Panc1 (cell line): ENCODE measurements around the gene TJAP1. TPM values are rescaled to one million over a fixed set of nuclear protein-coding genes. Genes with fewer than 3 reads are reported as not detected.
"Not testable (repeated sequence)": the region's sequence is repeated elsewhere in the genome, so short reads cannot be mapped to it uniquely, and the experiment has no call there.

Experiments
- ATAC-seq: fragments of 200-7000 bp; cut with Tn5 transposase; 2 replicates; pipeline ENCODE4 v1.9.1; 2020; ENCODE audit warnings: mild to moderate bottlenecking, moderate library complexity
- BruUV-seq: library from RNA; stranded (reverse); fragments of 400-500 nt; replicated peaks from 2 replicates; lab custom pipeline; 2021; lab: Mats Ljungman, UMichigan
- CTCF ChIA-PET: fragments of 300-600 bp; sonication (Branson Sonifier 250); formaldehyde crosslinking; loops from one replicate; lab custom pipeline; 2022; ENCODE audit warnings: antibody characterized with exemption; lab: Charles Lee
- POLR2A ChIA-PET: fragments of 300-600 bp; sonication (Branson Sonifier 250); formaldehyde crosslinking; loops from one replicate; lab custom pipeline; 2022; ENCODE audit warnings: antibody characterized with exemption; lab: Charles Lee
- DNase-seq: peaks from one replicate; pipeline ENCODE4 v3.0.0-alpha.2; 2010; ENCODE audit warnings: low read depth, low spot score
- H3K27ac ChIP-seq: 2 replicates; pipeline ENCODE4 v1.5.1; 2011; ENCODE audit warnings: mild to moderate bottlenecking, low read length, inconsistent platforms
- H3K27me3 ChIP-seq: fragments of 200-500 bp; sonication (Bioruptor generic); 2 replicates; pipeline ENCODE4 v1.6.0; 2014; ENCODE audit warnings: low read length, inconsistent platforms; ENCODE audit not compliant: control insufficient read depth, insufficient read depth
- H3K36me3 ChIP-seq: fragments of 200-500 bp; sonication (Bioruptor generic); 2 replicates; pipeline ENCODE4 v1.5.1; 2014; ENCODE audit warnings: inconsistent platforms, mild to moderate bottlenecking, low read length, moderate library complexity; ENCODE audit not compliant: control insufficient read depth, insufficient read depth
- H3K4me1 ChIP-seq: 2 replicates; pipeline ENCODE4 v1.5.1; 2011; ENCODE audit warnings: inconsistent platforms, mild to moderate bottlenecking, low read length, moderate library complexity; ENCODE audit not compliant: control insufficient read depth, insufficient read depth
- H3K4me3 ChIP-seq, 2 experiments: 2 replicates each; pipeline ENCODE4 v1.5.1; 2011 to 2012; ENCODE audit warnings: low read depth in 2 of 2, low read length in 2 of 2, mild to moderate bottlenecking in 2 of 2, inconsistent platforms in 1 of 2, moderate library complexity in 1 of 2
- H3K9me3 ChIP-seq: fragments of 200-500 bp; sonication (Bioruptor generic); 2 replicates; pipeline ENCODE4 v1.5.1; 2014; ENCODE audit warnings: low read depth, mild to moderate bottlenecking, inconsistent platforms, low read length, moderate library complexity; ENCODE audit not compliant: control insufficient read depth, insufficient read depth
- CTCF ChIP-seq: fragments of 450-650 bp; IDR thresholded peaks from 2 replicates; pipeline ENCODE4 v1.5.1; 2017; ENCODE audit warnings: mild to moderate bottlenecking
- POLR2AphosphoS5 ChIP-seq: IDR thresholded peaks from 2 replicates; pipeline ENCODE4 v1.6.1; 2012; ENCODE audit warnings: mild to moderate bottlenecking, low read depth, low read length, moderate library complexity
- SIN3A ChIP-seq: IDR thresholded peaks from 2 replicates; pipeline ENCODE4 v1.6.1; 2012; ENCODE audit warnings: low read depth, mild to moderate bottlenecking, low read length, moderate library complexity, borderline replicate concordance; ENCODE audit not compliant: insufficient read depth
- TCF7L2 ChIP-seq: IDR thresholded peaks from 2 replicates; pipeline ENCODE4 v1.6.1; 2011; ENCODE audit warnings: mild to moderate bottlenecking, low read depth, low read length, inconsistent platforms
- in situ Hi-C: cut with HindIII; loops from 2 replicates; pipeline ENCODE4 v1.10.0; 2016; ENCODE audit warnings: low sequenced_read_pairs, low pct_unique_long_range_greater_than_20kb
- intact Hi-C: fragments of 100-400 bp; cut with micrococcal nuclease; formaldehyde crosslinking; loops from one replicate; pipeline ENCODE4 v1.10.0; 2022; ENCODE audit not compliant: unreplicated experiment
- total RNA-seq: library from RNA; stranded (reverse); gene quantifications from one replicate; pipeline ENCODE4 v1.2.1, GENCODE V29; 2021; ENCODE audit not compliant: unreplicated experiment
- TF ChIP-seq, protein P1 (sequence below), 2 experiments: IDR thresholded peaks; 2 replicates each; pipeline ENCODE4 v1.6.1; 2011 to 2012; ENCODE audit warnings: low read depth in 2 of 2, control low read depth in 1 of 2, low read length in 1 of 2, mild to moderate bottlenecking in 1 of 2, moderate library complexity in 1 of 2; ENCODE audit not compliant: insufficient read depth in 1 of 2

Gene TJAP1
- total RNA-seq, 1 experiment from 2014 or later = 42.7 TPM

- BruUV-seq, in situ Hi-C loops: not testable (repeated sequence)
- CTCF ChIA-PET = interaction anchor here (0.7 kb wide), 1 partner anchor 53 kb away, joined by 3 read pairs; no protein-coding TSS in a partner anchor
Observed at GRCh38 chr6:43538986-43539385, 61.6 kb downstream of the TJAP1 start.

GRCh38 chr6:43539409-43539808, 62.0 kb downstream of the TJAP1 start:
- ATAC-seq, BruUV-seq, in situ Hi-C loops, DNase-seq, H3K4me3 ChIP-seq, H3K27me3 ChIP-seq, H3K4me1 ChIP-seq, H3K27ac ChIP-seq, intact Hi-C loops, H3K9me3 ChIP-seq, CTCF ChIA-PET: not testable (repeated sequence)
- H3K36me3 ChIP-seq = peaks cover 17% of the 10 kb centered on the region
- POLR2A ChIA-PET = interaction anchor here (0.6 kb wide), 1 partner anchor 25 kb away, joined by 3 read pairs; no protein-coding TSS in a partner anchor

More at GRCh38 chr6:43538986-43539385, 61.6 kb downstream of the TJAP1 start:
- H3K27me3 ChIP-seq, H3K4me1 ChIP-seq, DNase-seq, H3K4me3 ChIP-seq, intact Hi-C loops, H3K9me3 ChIP-seq, H3K27ac ChIP-seq, POLR2A ChIA-PET, ATAC-seq: not testable (repeated sequence)
- peaks cover 13% of the 10 kb centered on the region for H3K36me3 ChIP-seq

DNA sequence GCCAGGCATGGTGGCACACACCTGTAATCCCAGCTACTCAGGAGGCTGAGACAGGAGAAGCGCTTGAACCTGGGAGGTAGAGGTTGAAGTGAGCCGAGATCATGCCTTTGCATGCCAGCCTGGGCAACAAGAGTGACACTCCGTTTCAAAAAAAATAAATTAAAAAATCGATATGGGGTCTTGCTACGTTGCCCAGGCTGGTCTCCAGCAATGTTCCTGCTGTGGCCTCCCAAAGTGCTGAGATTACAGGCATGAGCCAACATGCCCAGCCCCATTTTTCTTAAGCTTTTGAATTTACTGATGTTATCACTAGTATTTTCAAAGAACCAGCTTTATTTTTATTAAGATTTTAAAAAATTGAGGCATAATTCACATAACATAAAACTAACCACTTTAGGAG, 63.1 kb downstream of the TJAP1 start:
- in situ Hi-C loops = no loop called here
- H3K4me1 ChIP-seq = no peaks in the 10 kb centered on the region
- no peak for ATAC-seq
- no peaks in the 10 kb centered on the region for H3K27me3 ChIP-seq
- H3K9me3 ChIP-seq = no peaks in the 10 kb centered on the region
- no peak overlapping the region for H3K4me3 ChIP-seq
- TF ChIP-seq, protein P1, sequence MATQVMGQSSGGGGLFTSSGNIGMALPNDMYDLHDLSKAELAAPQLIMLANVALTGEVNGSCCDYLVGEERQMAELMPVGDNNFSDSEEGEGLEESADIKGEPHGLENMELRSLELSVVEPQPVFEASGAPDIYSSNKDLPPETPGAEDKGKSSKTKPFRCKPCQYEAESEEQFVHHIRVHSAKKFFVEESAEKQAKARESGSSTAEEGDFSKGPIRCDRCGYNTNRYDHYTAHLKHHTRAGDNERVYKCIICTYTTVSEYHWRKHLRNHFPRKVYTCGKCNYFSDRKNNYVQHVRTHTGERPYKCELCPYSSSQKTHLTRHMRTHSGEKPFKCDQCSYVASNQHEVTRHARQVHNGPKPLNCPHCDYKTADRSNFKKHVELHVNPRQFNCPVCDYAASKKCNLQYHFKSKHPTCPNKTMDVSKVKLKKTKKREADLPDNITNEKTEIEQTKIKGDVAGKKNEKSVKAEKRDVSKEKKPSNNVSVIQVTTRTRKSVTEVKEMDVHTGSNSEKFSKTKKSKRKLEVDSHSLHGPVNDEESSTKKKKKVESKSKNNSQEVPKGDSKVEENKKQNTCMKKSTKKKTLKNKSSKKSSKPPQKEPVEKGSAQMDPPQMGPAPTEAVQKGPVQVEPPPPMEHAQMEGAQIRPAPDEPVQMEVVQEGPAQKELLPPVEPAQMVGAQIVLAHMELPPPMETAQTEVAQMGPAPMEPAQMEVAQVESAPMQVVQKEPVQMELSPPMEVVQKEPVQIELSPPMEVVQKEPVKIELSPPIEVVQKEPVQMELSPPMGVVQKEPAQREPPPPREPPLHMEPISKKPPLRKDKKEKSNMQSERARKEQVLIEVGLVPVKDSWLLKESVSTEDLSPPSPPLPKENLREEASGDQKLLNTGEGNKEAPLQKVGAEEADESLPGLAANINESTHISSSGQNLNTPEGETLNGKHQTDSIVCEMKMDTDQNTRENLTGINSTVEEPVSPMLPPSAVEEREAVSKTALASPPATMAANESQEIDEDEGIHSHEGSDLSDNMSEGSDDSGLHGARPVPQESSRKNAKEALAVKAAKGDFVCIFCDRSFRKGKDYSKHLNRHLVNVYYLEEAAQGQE (IDR thresholded peaks at IDR 0.05; ENCODE audit: insufficient read depth in 1 of 2, low read depth in 2 of 2, low read length in 1 of 2) = no peak
- TF ChIP-seq TCF7L2 (no peak), POLR2AphosphoS5 (no peak)
- ChIA-PET POLR2A (no interaction called here), CTCF (no interaction called here)
- no peak for DNase-seq
- H3K27ac ChIP-seq = no peak overlapping the region
- no TSS peak for BruUV-seq
- H3K36me3 ChIP-seq = peaks cover 18% of the 10 kb centered on the region
- intact Hi-C loops = no loop called here

GRCh38 chr6:43541774-43542471, 64.6 kb downstream of the TJAP1 start:
- H3K4me3 ChIP-seq = no peak overlapping the region
- ATAC-seq = no peak
- ChIA-PET POLR2A (no interaction called here), CTCF (no interaction called here)
- intact Hi-C loops = no loop called here
- H3K27me3 ChIP-seq = no peaks in the 10 kb centered on the region
- DNase-seq = no peak
- TF ChIP-seq CTCF (no peak), TCF7L2 (no peak), SIN3A (no peak), POLR2AphosphoS5 (no peak)
- TF ChIP-seq, protein P1 (IDR thresholded peaks at IDR 0.05; ENCODE audit: insufficient read depth in 1 of 2, low read depth in 2 of 2, low read length in 1 of 2) = no peak
- BruUV-seq = no TSS peak
- peaks cover 29% of the 10 kb centered on the region for H3K36me3 ChIP-seq
- in situ Hi-C loops = no loop called here
- H3K27ac ChIP-seq = no peak overlapping the region
- H3K9me3 ChIP-seq = no peaks in the 10 kb centered on the region
- H3K4me1 ChIP-seq = no peaks in the 10 kb centered on the region
